NT2/D1 (cell line): ENCODE data around the gene S100PBP.

ENCODE experiments used
- SUZ12 ChIP-seq: IDR thresholded peaks from 2 replicates; pipeline ENCODE4 v1.6.1; 2011; ENCODE audit not compliant: insufficient read length, insufficient read depth; ENCODE audit errors: extremely low read depth
- YY1 ChIP-seq: IDR thresholded peaks from 2 replicates; pipeline ENCODE4 v1.6.1; 2011; ENCODE audit not compliant: insufficient read length, insufficient read depth
- ZNF274 ChIP-seq: IDR thresholded peaks from 2 replicates; pipeline ENCODE4 v1.6.1; 2011; ENCODE audit warnings: mild to moderate bottlenecking, low read depth, low read length

GRCh38 chr1:32867671-32868070, 50.2 kb downstream of the S100PBP start:
- TF ChIP-seq SUZ12 (no peak), YY1 (no peak), ZNF274 (no peak)
